ENCODE results near the gene TDRD9. TPM values are rescaled to one million over a fixed set of nuclear protein-coding genes. Genes with fewer than 3 reads are reported as not detected.

Gene TDRD9
- total and polyA plus RNA-seq, 2 of the 4 experiments (the other 2 are of a cell fraction): 0.07 to 0.18 TPM

DNA sequence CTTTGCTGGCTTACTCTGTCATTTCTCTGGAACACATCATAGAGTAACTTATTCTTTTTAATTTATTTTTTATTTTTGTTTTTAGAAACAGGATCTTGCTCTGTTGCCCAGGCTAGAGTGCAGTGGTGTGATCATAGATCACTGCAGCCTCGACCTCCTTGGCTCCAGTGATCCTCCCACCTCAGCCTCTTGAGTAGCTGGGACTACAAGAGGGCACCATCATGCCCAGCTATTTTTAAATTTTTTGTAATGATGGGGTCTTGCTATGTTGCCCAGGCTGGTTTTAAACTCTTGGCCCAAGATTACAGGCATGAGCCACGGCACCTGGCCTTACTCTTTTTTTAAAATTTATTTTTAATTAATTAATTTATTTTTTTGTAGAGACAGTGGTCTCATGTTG is 46.3 kb downstream of the TDRD9 start:
- Histone ChIP-seq H2BK120ac (ENCODE audit: low read depth, low read length) (no peak overlapping the region), H3K27ac (ENCODE audit: insufficient read depth, low read length) (no peak overlapping the region), H3K79me1 (ENCODE audit: low read depth in 1 of 2, low read length in 2 of 2) (no peaks in the 10 kb centered on the region), H3K9me1 (ENCODE audit: insufficient read depth, low read length) (no peaks in the 10 kb centered on the region), H2BK15ac (ENCODE audit: low read depth, low read length) (no peak overlapping the region), H2AK5ac (ENCODE audit: low read depth, low read length) (no peak overlapping the region), H4K8ac (ENCODE audit: low read depth in 2 of 2, low read length in 2 of 2) (no peak overlapping the region), H3K9ac (ENCODE audit: low read depth, low read length) (no peak overlapping the region), H3K14ac (replicated peaks; ENCODE audit: low read depth, low read length) (no peak overlapping the region), H3K56ac (ENCODE audit: extremely low read depth, insufficient read depth, low read length) (no peak overlapping the region), H3K27me3 (ENCODE audit: control insufficient read depth, insufficient read depth, low read length) (peaks cover 6% of the 10 kb centered on the region), H3K18ac (ENCODE audit: low read depth, low read length) (no peak overlapping the region), H4K20me1 (ENCODE audit: insufficient read depth, low read length) (no peaks in the 10 kb centered on the region), H3K36me3 (ENCODE audit: control insufficient read depth, insufficient read depth, low read length) (no peaks in the 10 kb centered on the region), H2BK20ac (ENCODE audit: low read depth, low read length) (no peak overlapping the region), H3K9me3 (ENCODE audit: control insufficient read depth, insufficient read depth, low read length) (no peaks in the 10 kb centered on the region), H3K4me2 (ENCODE audit: low read depth, low read length) (no peak overlapping the region), H3K4ac (ENCODE audit: low read depth, low read length) (no peak overlapping the region), H4K91ac (ENCODE audit: insufficient read depth, low read depth, low read length) (no peak overlapping the region), H2BK5ac (ENCODE audit: low read depth, low read length, poor library complexity, severe bottlenecking) (no peak overlapping the region), H2AK9ac (replicated peaks; ENCODE audit: low read depth, low read length, poor library complexity) (no peak overlapping the region), H2AFZ (replicated peaks; ENCODE audit: low read length, poor library complexity) (no peak overlapping the region), H4K5ac (ENCODE audit: low read depth, low read length) (no peak overlapping the region), H3K4me3 (ENCODE audit: insufficient read depth, low read depth, low read length) (no peak overlapping the region), H3K4me1 (ENCODE audit: control insufficient read depth, insufficient read depth, low read length) (no peaks in the 10 kb centered on the region), H3K23ac (ENCODE audit: low read depth, low read length) (no peak overlapping the region)
- WGBS, 2 experiments (ENCODE audit: extremely low coverage in 2 of 2, insufficient read length in 1 of 2): no CpG with 5 or more reads among the region's 2 CpGs
- DNase-seq: no peak
- ChIA-PET POLR2A (ENCODE audit: unreplicated experiment) (no interaction called here), CTCF (no interaction called here)
- in situ Hi-C loops (cut with MboI; ENCODE audit: low sequenced_read_pairs) (no loop called here), intact Hi-C loops (cut with micrococcal nuclease) (no loop called here), dilution Hi-C loops (cut with HindIII; ENCODE audit: low sequenced_read_pairs, unreplicated experiment) (no loop called here)
- ATAC-seq (ENCODE audit: low read depth): no peak
- TF ChIP-seq POLR2A (IDR thresholded peaks at IDR 0.05; ENCODE audit: low read depth, low read length) (no peak), MAFK (IDR thresholded peaks at IDR 0.05; ENCODE audit: low read depth, low read length) (no peak), FOS (IDR thresholded peaks at IDR 0.05; ENCODE audit: low read depth, low read length) (no peak), RFX5 (IDR thresholded peaks at IDR 0.05; ENCODE audit: low read depth, low read length) (no peak), CTCF (conservative IDR thresholded peaks at IDR 0.05; ENCODE audit: low read depth, low read length) (no peak), BHLHE40 (IDR thresholded peaks at IDR 0.05; ENCODE audit: low read depth, low read length) (no peak)
- TF ChIP-seq, protein P1, sequence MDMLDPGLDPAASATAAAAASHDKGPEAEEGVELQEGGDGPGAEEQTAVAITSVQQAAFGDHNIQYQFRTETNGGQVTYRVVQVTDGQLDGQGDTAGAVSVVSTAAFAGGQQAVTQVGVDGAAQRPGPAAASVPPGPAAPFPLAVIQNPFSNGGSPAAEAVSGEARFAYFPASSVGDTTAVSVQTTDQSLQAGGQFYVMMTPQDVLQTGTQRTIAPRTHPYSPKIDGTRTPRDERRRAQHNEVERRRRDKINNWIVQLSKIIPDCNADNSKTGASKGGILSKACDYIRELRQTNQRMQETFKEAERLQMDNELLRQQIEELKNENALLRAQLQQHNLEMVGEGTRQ (IDR thresholded peaks at IDR 0.05; ENCODE audit: low read depth, low read length): no peak
- no TSS peak for BruUV-seq (replicated peaks)

Measured in IMR-90 (cell line).